Eye (tissue), 1 donor: ENCODE measurements around the gene VAV3.

Source experiments
- DNase-seq: peaks from one replicate; pipeline ENCODE4 v3.0.0-alpha.2; 2015

The VAV3 gene

DNA sequence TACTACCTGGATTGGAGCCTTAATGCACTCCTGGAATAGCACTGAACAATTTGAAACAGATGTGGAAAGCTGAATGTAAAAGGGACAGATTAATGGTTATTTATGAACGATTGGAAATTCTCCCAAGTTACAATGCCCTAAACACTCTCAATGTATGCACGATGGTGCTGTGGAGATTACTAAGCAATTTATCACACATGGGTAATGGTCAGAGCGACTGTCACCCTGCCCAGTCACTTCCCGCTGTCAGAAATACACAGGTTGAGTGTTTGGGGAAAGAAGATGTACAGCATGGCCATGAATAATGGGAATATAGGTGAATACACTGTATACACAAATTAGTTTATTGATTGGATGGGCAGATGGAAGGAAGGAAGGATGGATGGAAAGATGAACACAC lies 342.4 kb downstream of the VAV3 start:
- DNase-seq, result no peak

DNA sequence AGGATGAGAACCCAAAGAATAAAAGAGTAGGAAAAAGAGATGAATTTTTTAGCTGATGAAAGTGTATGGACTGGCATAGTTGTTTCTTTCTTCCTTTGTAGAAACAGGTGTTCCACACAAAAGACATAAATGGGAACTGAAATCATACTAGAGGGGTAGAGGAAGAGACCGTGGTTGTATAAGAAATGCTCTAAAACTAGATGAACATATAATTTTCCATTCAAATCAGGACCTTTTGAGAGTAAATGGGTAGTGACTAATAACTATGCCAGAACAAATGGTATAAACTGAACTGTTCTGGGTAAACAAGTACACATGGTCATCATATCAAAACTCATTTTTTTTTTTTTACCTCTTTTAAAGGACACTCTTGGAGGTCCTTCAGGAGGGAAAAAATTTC lies 344.2 kb downstream of the VAV3 start:
- no peak for DNase-seq

DNA sequence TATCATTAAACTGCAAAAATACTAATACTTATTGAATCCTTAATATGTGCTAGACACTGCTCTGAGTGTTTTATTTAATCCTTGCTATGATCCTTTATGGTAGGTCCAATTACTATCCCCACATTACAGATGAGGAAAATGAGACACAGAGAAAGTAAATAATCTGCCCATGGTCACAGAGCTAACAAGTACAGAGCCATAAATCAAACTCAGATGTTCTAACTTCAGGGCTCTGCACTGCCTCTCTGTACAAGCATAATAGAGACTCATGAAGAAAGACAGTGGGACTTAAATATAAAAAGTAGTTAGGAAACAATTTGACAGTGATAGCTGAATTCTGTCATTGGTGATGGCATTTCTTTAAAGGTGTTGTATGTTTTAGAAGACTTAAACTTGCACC lies 346.4 kb downstream of the VAV3 start:
- no peak for DNase-seq

DNA sequence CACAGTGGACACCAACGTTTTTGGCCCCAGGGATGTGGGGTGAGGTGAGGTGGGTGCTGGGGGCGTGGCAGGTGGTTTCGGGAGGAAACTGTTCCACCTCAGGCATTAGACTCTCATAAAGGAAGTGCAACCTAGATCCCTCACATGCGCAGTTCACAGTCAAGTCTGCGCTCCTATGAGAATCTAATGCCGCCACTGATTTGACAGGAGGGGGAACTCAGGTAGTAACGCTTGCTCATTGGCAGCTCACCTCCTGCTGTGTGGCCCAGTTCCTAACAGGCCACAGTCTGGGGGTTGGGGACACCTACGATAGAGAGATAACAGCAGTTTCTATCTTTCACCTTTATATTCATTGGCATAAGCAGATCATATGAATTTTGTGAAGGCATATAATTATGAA lies 347.1 kb downstream of the VAV3 start:
- no peak for DNase-seq

DNA sequence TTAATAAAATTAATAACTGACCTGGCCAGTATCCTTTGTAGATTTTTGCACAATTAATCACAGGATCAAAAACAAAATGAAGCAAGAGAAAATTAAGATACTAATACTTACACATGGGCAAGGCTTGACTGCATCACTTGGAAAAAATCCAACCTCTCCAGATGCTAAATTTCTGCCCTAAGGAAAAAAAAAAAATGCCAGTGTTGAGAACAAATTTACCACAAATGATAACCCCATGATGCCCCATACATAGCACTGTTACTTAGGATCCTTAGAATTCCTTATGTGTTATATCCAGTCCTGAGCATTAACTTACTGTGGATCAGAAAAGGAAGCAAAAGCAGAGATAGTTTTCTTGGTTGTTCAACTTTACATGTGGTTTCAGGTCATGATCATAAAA lies 347.5 kb downstream of the VAV3 start:
- DNase-seq, result no peak

GRCh38 chr1:107609808-107610207 lies 355.2 kb downstream of the VAV3 start:
- DNase-seq, result no peak

- no peak for DNase-seq
Observed at GRCh38 chr1:107604825-107605224, 360.2 kb downstream of the VAV3 start.

- DNase-seq, result no peak
Observed at GRCh38 chr1:107600607-107601160, 364.3 kb downstream of the VAV3 start.

GRCh38 chr1:107599220-107599619 lies 365.8 kb downstream of the VAV3 start:
- DNase-seq, result no peak

DNA sequence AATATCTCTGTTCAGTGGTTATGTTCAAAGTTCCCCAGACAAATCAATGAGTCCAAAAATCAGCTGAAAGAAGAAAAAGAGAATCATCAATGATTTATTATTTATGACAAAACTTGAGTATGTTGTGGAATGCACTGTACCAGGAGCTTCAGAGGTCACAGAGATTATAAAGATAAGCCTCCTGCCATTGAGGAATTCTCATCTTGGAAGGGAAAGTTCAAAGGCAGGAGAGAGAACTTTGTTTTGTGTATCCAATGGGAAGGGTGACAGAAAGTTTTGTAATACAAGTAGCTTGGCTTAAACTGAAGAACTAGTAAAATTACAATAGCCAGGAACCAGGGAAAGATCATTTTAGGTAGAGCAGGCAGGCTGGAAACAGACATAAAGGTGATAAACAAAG lies 367.7 kb downstream of the VAV3 start:
- DNase-seq, result no peak

GRCh38 chr1:107594536-107594935 lies 370.4 kb downstream of the VAV3 start:
- DNase-seq, result no peak

- no peak for DNase-seq
Observed at GRCh38 chr1:107593501-107594209, 371.3 kb downstream of the VAV3 start.

GRCh38 chr1:107590900-107591622 lies 373.9 kb downstream of the VAV3 start:
- no peak for DNase-seq

- DNase-seq, result no peak
Observed at GRCh38 chr1:107590087-107590486, 374.9 kb downstream of the VAV3 start.

GRCh38 chr1:107588321-107588720 lies 376.7 kb downstream of the VAV3 start:
- DNase-seq, result no peak

DNA sequence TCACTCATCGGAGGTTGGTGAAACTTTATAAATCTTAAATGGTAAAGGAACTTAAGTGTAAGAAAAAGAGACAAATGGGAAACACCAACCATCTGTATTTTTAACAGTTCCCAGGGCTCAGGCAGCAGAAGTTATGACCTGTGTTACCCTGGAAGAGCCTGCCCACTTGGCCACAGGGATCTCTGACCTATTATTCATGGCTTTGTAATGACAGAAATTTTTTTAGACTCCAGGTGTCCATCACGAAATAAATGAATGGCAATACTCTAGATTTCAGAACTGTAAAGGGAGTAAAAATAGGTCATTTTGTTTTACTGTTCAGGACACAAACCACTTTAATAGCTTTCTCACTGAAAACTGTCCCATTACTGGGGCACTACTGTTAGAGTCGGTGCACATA lies 389.8 kb downstream of the VAV3 start:
- no peak for DNase-seq

DNA sequence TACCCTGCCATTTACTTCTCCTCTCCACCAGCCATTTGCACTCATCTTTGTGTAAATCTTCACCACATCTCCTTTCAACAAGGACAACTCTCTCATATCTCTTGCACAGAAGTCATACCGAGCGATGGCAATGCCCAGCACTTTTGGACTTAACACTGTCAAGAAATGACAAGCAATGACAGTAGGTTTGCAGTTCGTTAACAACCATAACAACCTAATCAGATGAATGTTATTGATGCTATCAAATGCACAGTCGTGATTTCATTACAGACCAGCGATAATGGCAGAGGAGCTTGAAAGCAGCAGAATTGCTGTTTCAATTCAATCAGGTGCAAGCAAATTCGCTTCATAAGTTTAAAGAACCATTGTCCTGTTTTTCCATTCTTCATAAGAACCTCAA lies 390.9 kb downstream of the VAV3 start:
- DNase-seq, result no peak

DNA sequence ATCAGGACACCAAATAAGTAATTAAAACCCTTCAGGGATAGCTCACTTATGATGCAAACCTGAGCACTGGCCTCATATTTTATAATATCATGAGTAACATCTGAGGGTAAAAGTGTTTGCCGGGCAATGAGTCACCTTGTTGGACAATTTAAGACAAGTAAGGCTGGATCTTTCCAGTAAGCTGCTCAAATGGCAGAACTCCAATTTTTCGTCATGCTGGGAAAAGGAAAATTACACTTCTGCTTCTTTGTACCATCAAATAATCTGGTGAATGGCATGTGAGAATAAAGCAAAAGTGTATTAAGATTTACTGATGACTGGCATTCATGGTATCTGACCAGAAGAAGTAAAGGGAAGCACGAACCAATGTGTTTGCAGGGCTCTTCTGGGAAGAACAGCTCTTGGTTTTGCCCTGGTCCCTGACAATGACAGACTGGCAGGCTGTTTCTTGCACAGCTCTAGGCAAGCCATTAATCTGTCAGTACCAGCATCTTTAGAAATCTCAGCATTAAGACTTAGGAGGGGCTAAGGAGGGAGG lies 392.2 kb downstream of the VAV3 start:
- DNase-seq, result peak; percentile 21

GRCh38 chr1:107570768-107571167 lies 394.2 kb downstream of the VAV3 start:
- no peak for DNase-seq

- DNase-seq, result no peak
Observed at GRCh38 chr1:107563441-107563840, 401.5 kb downstream of the VAV3 start.

GRCh38 chr1:107559881-107560280 lies 405.1 kb downstream of the VAV3 start:
- no peak for DNase-seq

GRCh38 chr1:107557095-107557494 lies 407.9 kb downstream of the VAV3 start:
- no peak for DNase-seq

GRCh38 chr1:107555578-107555977 lies 409.4 kb downstream of the VAV3 start:
- no peak for DNase-seq

DNA sequence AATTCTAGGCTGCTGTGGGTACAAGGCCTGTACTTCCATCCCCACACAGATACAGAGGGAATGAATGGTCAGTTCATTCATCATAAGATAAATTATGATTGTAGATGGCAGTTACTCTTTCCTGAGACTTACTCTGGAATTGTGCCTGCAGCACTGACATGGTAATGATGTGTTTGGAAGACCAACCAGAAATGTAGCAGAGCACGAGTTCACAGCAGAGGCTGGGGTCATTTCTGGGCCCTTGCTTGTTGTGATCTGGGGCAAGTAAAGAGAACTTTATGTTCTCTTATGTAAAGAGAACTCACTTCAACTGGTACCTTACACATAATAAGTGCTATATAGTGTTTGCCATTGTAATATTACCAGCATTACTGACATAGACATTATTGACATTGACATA lies 412.2 kb downstream of the VAV3 start:
- no peak for DNase-seq
